H1 (cell line): ENCODE results near the gene C20orf173. TPM values are rescaled to one million over a fixed set of nuclear protein-coding genes. Genes with fewer than 3 reads are reported as not detected.
"Not testable (repeated sequence)": the region's sequence is repeated elsewhere in the genome, so short reads cannot be mapped to it uniquely, and the experiment has no call there.

Source experiments
- CTCF ChIA-PET: fragments of 300-600 bp; sonication (Branson Sonifier 250); formaldehyde crosslinking; loops from one replicate; lab custom pipeline; 2021; ENCODE audit not compliant: partially characterized antibody; lab: Charles Lee
- POLR2A ChIA-PET: fragments of 300-600 bp; sonication (Branson Sonifier 250); formaldehyde crosslinking; loops from one replicate; lab custom pipeline; 2021; ENCODE audit warnings: inconsistent platforms; ENCODE audit not compliant: partially characterized antibody; lab: Charles Lee
- DNase-seq, 2 experiments: peaks; one replicate each; pipeline versions ENCODE4 v3.0.0 to v3.0.0-alpha.2; 2010 to 2022; ENCODE audit warnings: low spot score in 2 of 2, low read depth in 1 of 2, mixed read lengths in 1 of 2
- FAIRE-seq: peaks from 2 replicates; lab custom pipeline; 2011; peaks lifted over from hg19 to GRCh38; lab: Jason Lieb, UNC
- H2AFZ ChIP-seq: 2 replicates; pipeline ENCODE4 v1.8.1; 2012; ENCODE audit warnings: low read length, inconsistent platforms
- H2AK5ac ChIP-seq: 2 replicates; pipeline ENCODE4 v1.6.1; 2013; ENCODE audit warnings: low read depth, low read length
- H2BK120ac ChIP-seq: replicated peaks from 2 replicates; pipeline ENCODE3; 2013; ENCODE audit warnings: low read depth, low read length, inconsistent platforms
- H2BK12ac ChIP-seq: 2 replicates; pipeline ENCODE4 v1.6.1; 2013; ENCODE audit warnings: low read depth, low read length
- H2BK15ac ChIP-seq: 2 replicates; pipeline ENCODE4 v1.6.1; 2013; ENCODE audit warnings: low read length
- H2BK20ac ChIP-seq: 2 replicates; pipeline ENCODE4 v1.6.1; 2013; ENCODE audit warnings: low read length
- H2BK5ac ChIP-seq: 2 replicates; pipeline ENCODE4 v1.6.1; 2013; ENCODE audit warnings: low read depth, low read length
- H3K14ac ChIP-seq: 2 replicates; pipeline ENCODE4 v1.6.1; 2013; ENCODE audit warnings: inconsistent platforms; ENCODE audit not compliant: insufficient read length
- H3K18ac ChIP-seq: 2 replicates; pipeline ENCODE4 v1.6.1; 2013; ENCODE audit warnings: low read length; ENCODE audit errors: extremely low read depth
- H3K23ac ChIP-seq: 2 replicates; pipeline ENCODE4 v1.6.1; 2013; ENCODE audit warnings: inconsistent platforms; ENCODE audit not compliant: insufficient read length
- H3K23me2 ChIP-seq: 2 replicates; pipeline ENCODE4 v1.6.1; 2013; ENCODE audit warnings: low read depth, low read length
- H3K27ac ChIP-seq: 2 replicates; pipeline ENCODE4 v1.6.1; 2011; ENCODE audit warnings: low read depth, low read length, inconsistent platforms
- H3K27me3 ChIP-seq, 4 experiments: replicated peaks in 1 of 4; 1 replicate in 1 of 4; 2 replicates in 3 of 4; pipeline versions ENCODE4 v1.6.1 to v1.8.1; 2011 to 2013; ENCODE audit warnings: low read length in 3 of 4, mild to moderate bottlenecking in 3 of 4, inconsistent platforms in 2 of 4, mixed read lengths in 2 of 4, moderate library complexity in 1 of 4; ENCODE audit not compliant: control insufficient read depth in 3 of 4, insufficient read depth in 3 of 4; ENCODE audit errors: extremely low read depth in 1 of 4
- H3K36me3 ChIP-seq, 4 experiments: 2 replicates each; pipeline versions ENCODE4 v1.6.1 to v1.8.1; 2011 to 2013; ENCODE audit warnings: mild to moderate bottlenecking in 4 of 4, low read length in 3 of 4, moderate library complexity in 2 of 4, control low read depth in 1 of 4, inconsistent platforms in 1 of 4; ENCODE audit not compliant: insufficient read depth in 4 of 4, control insufficient read depth in 2 of 4
- H3K4ac ChIP-seq: replicated peaks from 2 replicates; pipeline ENCODE3; 2013; ENCODE audit warnings: low read length, low read depth, mixed read lengths, inconsistent platforms; ENCODE audit not compliant: insufficient read length
- H3K4me1 ChIP-seq, 4 experiments: replicated peaks in 1 of 4; 1 replicate in 1 of 4; 2 replicates in 3 of 4; pipeline versions ENCODE4 v1.6.1 to v1.8.1; 2011 to 2013; ENCODE audit warnings: low read length in 3 of 4, inconsistent platforms in 2 of 4, mixed read lengths in 1 of 4; ENCODE audit not compliant: insufficient read depth in 4 of 4, control insufficient read depth in 3 of 4
- H3K4me2 ChIP-seq, 2 experiments: 2 replicates each; pipeline versions ENCODE4 v1.6.1 to v1.8.1; 2011 to 2013; ENCODE audit warnings: low read depth in 2 of 2, low read length in 2 of 2, control low read depth in 1 of 2, inconsistent platforms in 1 of 2, mild to moderate bottlenecking in 1 of 2; ENCODE audit not compliant: insufficient read depth in 1 of 2
- H3K4me3 ChIP-seq, 4 experiments: fragments of 200-600, 300-600 bp in 1 of 4; sonication (generic), shearing (Covaris generic), sonication (Bioruptor Twin) in 1 of 4; 2 replicates each; pipeline versions ENCODE4 v1.5.1 to v1.8.1; 2011 to 2016; ENCODE audit warnings: low read length in 4 of 4, low read depth in 3 of 4, control low read depth in 2 of 4, inconsistent platforms in 2 of 4, mild to moderate bottlenecking in 2 of 4, mixed read lengths in 1 of 4, moderate library complexity in 1 of 4; ENCODE audit not compliant: insufficient read depth in 2 of 4; ENCODE audit errors: extremely low read depth in 1 of 4
- H3K56ac ChIP-seq: replicated peaks from 2 replicates; pipeline ENCODE3; 2013; ENCODE audit warnings: low read depth, mild to moderate bottlenecking, mixed read lengths, low read length, inconsistent platforms; ENCODE audit not compliant: insufficient read length
- H3K79me1 ChIP-seq: 2 replicates; pipeline ENCODE4 v1.6.1; 2013; ENCODE audit warnings: low read depth, low read length, control low read depth
- H3K79me2 ChIP-seq, 2 experiments: 2 replicates each; pipeline versions ENCODE4 v1.6.1 to v1.8.1; 2012 to 2013; ENCODE audit warnings: low read length in 2 of 2, mild to moderate bottlenecking in 2 of 2, inconsistent platforms in 1 of 2; ENCODE audit not compliant: insufficient read depth in 2 of 2, control insufficient read depth in 1 of 2
- H3K9ac ChIP-seq, 4 experiments: replicated peaks in 1 of 4; 1 replicate in 1 of 4; 2 replicates in 3 of 4; pipeline versions ENCODE4 v1.6.1 to v1.8.1; 2011 to 2013; ENCODE audit warnings: low read depth in 3 of 4, low read length in 3 of 4, control low read depth in 2 of 4, mild to moderate bottlenecking in 2 of 4, moderate library complexity in 2 of 4, inconsistent platforms in 1 of 4; ENCODE audit errors: extremely low read depth in 1 of 4
- H3K9me3 ChIP-seq, 2 experiments: 2 replicates each; pipeline versions ENCODE4 v1.6.1 to v1.8.1; 2012 to 2013; ENCODE audit warnings: mild to moderate bottlenecking in 2 of 2, moderate library complexity in 2 of 2, control low read depth in 1 of 2, inconsistent platforms in 1 of 2, low read depth in 1 of 2, low read length in 1 of 2, mixed read lengths in 1 of 2; ENCODE audit not compliant: insufficient read depth in 2 of 2
- H4K20me1 ChIP-seq, 2 experiments: replicated peaks in 1 of 2; 2 replicates each; pipeline versions ENCODE3 to v1.8.1; 2011 to 2013; ENCODE audit warnings: inconsistent platforms in 2 of 2, low read length in 2 of 2, mild to moderate bottlenecking in 1 of 2; ENCODE audit not compliant: insufficient read depth in 2 of 2, control insufficient read depth in 1 of 2
- H4K5ac ChIP-seq: 2 replicates; pipeline ENCODE4 v1.6.1; 2013; ENCODE audit warnings: low read length, low read depth, mixed read lengths, inconsistent platforms; ENCODE audit not compliant: insufficient read length
- H4K8ac ChIP-seq: 2 replicates; pipeline ENCODE4 v1.8.0; 2013; ENCODE audit warnings: mild to moderate bottlenecking, moderate library complexity, low read length, inconsistent platforms; ENCODE audit not compliant: insufficient read depth; ENCODE audit errors: extremely low read depth
- H4K91ac ChIP-seq: replicated peaks from 2 replicates; pipeline ENCODE3; 2013; ENCODE audit warnings: low read length, mixed read lengths, inconsistent platforms; ENCODE audit not compliant: insufficient read length
- WGBS, 2 experiments: shearing (Covaris generic) in 1 of 2; methylation state at CpG; one replicate each; pipeline versions ENCODE4 v1.1.6 to v1.1.7; 2013 to 2015; ENCODE audit warnings: low lambda C conversion rate in 2 of 2, mixed read lengths in 2 of 2, inconsistent platforms in 1 of 2, low coverage in 1 of 2, missing lambda C conversion rate in 1 of 2; ENCODE audit not compliant: insufficient replicate concordance in 2 of 2, insufficient coverage in 1 of 2, insufficient read length in 1 of 2; ENCODE audit errors: extremely low coverage in 1 of 2, missing lambda C conversion rate in 1 of 2; 5-methylcytosine and 5-hydroxymethylcytosine counted together
- polyA plus RNA-seq, 7 experiments: library from polyadenylated mRNA; depleted of rRNA in 3 of 7; stranded (reverse) in 5 of 7; unstranded in 2 of 7; fragments of >200 nt in 5 of 7; fragments of 200-250 nt in 2 of 7; gene quantifications; 1 replicate in 5 of 7; 2 replicates in 1 of 7; 4 replicates in 1 of 7; pipeline versions ENCODE4 v1.2.1 to v1.2.3, GENCODE V29; 2011 to 2013; ENCODE audit warnings: missing spikeins in 2 of 7, mixed read lengths in 2 of 7
- total RNA-seq: library from RNA; stranded (reverse); fragmentation: NEBNext Ultra II Directional; extraction: Animal tissue kit (Norgen Biotek cat#: 25700); gene quantifications from 2 replicates; pipeline ENCODE4 v1.2.1, GENCODE V29; 2021

C20orf173 gene
- total and polyA plus RNA-seq, 2 of the 8 experiments (the other 6 are each of a cell fraction or from before 2014, with no cell fraction given), result not detected

GRCh38 chr20:35555461-35555860, 26.0 kb upstream of the C20orf173 start:
- not testable (repeated sequence) for H3K9me3 ChIP-seq, H3K23me2 ChIP-seq, H2BK20ac ChIP-seq, H3K56ac ChIP-seq, H3K4me3 ChIP-seq, H4K8ac ChIP-seq, DNase-seq, H3K79me2 ChIP-seq, H3K18ac ChIP-seq, H2BK12ac ChIP-seq, H3K14ac ChIP-seq, H3K27me3 ChIP-seq, H2BK120ac ChIP-seq, H4K91ac ChIP-seq, H2BK5ac ChIP-seq, H3K79me1 ChIP-seq, H2BK15ac ChIP-seq, H3K4me1 ChIP-seq, H2AFZ ChIP-seq, FAIRE-seq, H3K4ac ChIP-seq, H3K4me2 ChIP-seq, H4K5ac ChIP-seq, H3K23ac ChIP-seq, H4K20me1 ChIP-seq, H3K27ac ChIP-seq, H3K9ac ChIP-seq, H2AK5ac ChIP-seq
- CTCF ChIA-PET, result interaction anchor here (0.6 to 2.9 kb wide), 4 partner anchors 8 to 386 kb away, joined by 3 to 7 read pairs (median 4); no protein-coding TSS in a partner anchor
- peaks cover 2 to 46% (median 12%) of the 10 kb centered on the region in 4 experiments; a peak in 6 of 8 replicates for H3K36me3 ChIP-seq
- POLR2A ChIA-PET, result interaction anchor here (0.7 to 2.1 kb wide), 7 partner anchors 9 to 60 kb away, joined by 3 to 9 read pairs (median 3); partner anchors contain the start of genes ERGIC3 and SPAG4
- WGBS, 2 experiments, result 86% methylated on average over 4 of the region's 4 CpGs; no CpG with 5 or more reads in 1 of the 2 experiments
